GM23248 (cell line): ENCODE measurements around the gene RRP8.

Source experiments
- EZH2 ChIP-seq: fragments of 200-600 bp; sonication (generic); IDR thresholded peaks from 2 replicates; pipeline ENCODE4 v1.6.1; 2018; ENCODE audit warnings: antibody characterized with exemption, mild to moderate bottlenecking; ENCODE audit not compliant: insufficient read depth, poor library complexity, severe bottlenecking
- EZH2phosphoT487 ChIP-seq: fragments of 200-600 bp; sonication (generic); IDR thresholded peaks from 2 replicates; pipeline ENCODE4 v1.6.1; 2018; ENCODE audit warnings: antibody characterized with exemption, moderate library complexity, mild to moderate bottlenecking, low read depth; ENCODE audit not compliant: insufficient read depth

- TF ChIP-seq EZH2phosphoT487 (no peak), EZH2 (no peak)
Measured at GRCh38 chr11:6583584-6583983, 19.8 kb downstream of the RRP8 start.
